Endothelial cell of umbilical vein (primary cell): ENCODE data around the gene DPY19L3. TPM values are rescaled to one million over a fixed set of nuclear protein-coding genes. Genes with fewer than 3 reads are reported as not detected.
"Not testable (repeated sequence)": the region's sequence is repeated elsewhere in the genome, so short reads cannot be mapped to it uniquely, and the experiment has no call there.

Source experiments
- BruUV-seq: library from RNA; stranded (reverse); fragments of 400-500 nt; replicated peaks from 2 replicates; lab custom pipeline; 2021; lab: Mats Ljungman, UMichigan
- CTCF ChIA-PET: fragments of 300-600, 350-600 bp; sonication (Branson Sonifier 250); formaldehyde crosslinking; loops from one replicate; lab custom pipeline; 2021; ENCODE audit warnings: antibody characterized with exemption, inconsistent platforms; lab: Charles Lee
- POLR2A ChIA-PET: fragments of 300-600, 350-600 bp; sonication (Branson Sonifier 250); formaldehyde crosslinking; loops from one replicate; lab custom pipeline; 2021; ENCODE audit warnings: antibody characterized with exemption, inconsistent platforms; lab: Charles Lee
- DNase-seq: peaks from one replicate; pipeline ENCODE4 v3.0.0-alpha.2; 2011; ENCODE audit warnings: low read depth, low spot score
- FAIRE-seq: peaks from 2 replicates; lab custom pipeline; 2011; peaks lifted over from hg19 to GRCh38; lab: Jason Lieb, UNC
- H2AFZ ChIP-seq: 2 replicates; pipeline ENCODE4 v1.6.0; 2012; ENCODE audit warnings: low read depth, low read length, control low read depth, inconsistent platforms
- H3K27ac ChIP-seq: 2 replicates; pipeline ENCODE4 v1.5.1; 2011; ENCODE audit warnings: low read depth, mild to moderate bottlenecking, control low read depth, low read length, moderate library complexity; ENCODE audit not compliant: insufficient read depth
- H3K27me3 ChIP-seq, 2 experiments: 2 replicates each; pipeline versions ENCODE4 v1.6.0 to v1.6.1; 2011; ENCODE audit warnings: low read length in 2 of 2, mixed read lengths in 1 of 2; ENCODE audit not compliant: control insufficient read depth in 2 of 2, insufficient read depth in 2 of 2
- H3K36me3 ChIP-seq, 2 experiments: 2 replicates in 1 of 2; 3 replicates in 1 of 2; pipeline ENCODE4 v1.5.1; 2011; ENCODE audit warnings: low read length in 2 of 2, mild to moderate bottlenecking in 1 of 2, moderate library complexity in 1 of 2; ENCODE audit not compliant: control insufficient read depth in 2 of 2, insufficient read depth in 2 of 2; ENCODE audit errors: extremely low read depth in 1 of 2
- H3K4me1 ChIP-seq: 3 replicates; pipeline ENCODE4 v1.5.1; 2011; ENCODE audit warnings: mild to moderate bottlenecking, low read length; ENCODE audit not compliant: control insufficient read depth, insufficient read depth; ENCODE audit errors: extremely low read depth
- H3K4me2 ChIP-seq: 2 replicates; pipeline ENCODE4 v1.6.1; 2011; ENCODE audit warnings: low read length, control low read depth, mixed read lengths; ENCODE audit not compliant: insufficient read depth
- H3K4me3 ChIP-seq, 3 experiments: fragments of 200-600 bp in 1 of 3; sonication (generic), shearing (Covaris generic) in 1 of 3; replicated peaks in 1 of 3; 2 replicates each; pipeline ENCODE4 v1.5.1; 2011 to 2016; ENCODE audit warnings: control low read depth in 3 of 3, low read length in 3 of 3, mild to moderate bottlenecking in 2 of 3, inconsistent platforms in 1 of 3, low read depth in 1 of 3, moderate library complexity in 1 of 3; ENCODE audit not compliant: insufficient read depth in 1 of 3
- H3K79me2 ChIP-seq: 2 replicates; pipeline ENCODE4 v1.6.0; 2012; ENCODE audit warnings: low read length, inconsistent platforms; ENCODE audit not compliant: control insufficient read depth, insufficient read depth
- H3K9ac ChIP-seq: replicated peaks from 2 replicates; pipeline ENCODE3; 2011; ENCODE audit warnings: low read length, control low read depth; ENCODE audit not compliant: insufficient read depth; ENCODE audit errors: extremely low read depth
- H3K9me1 ChIP-seq: replicated peaks from 3 replicates; pipeline ENCODE4 v1.6.0; 2011; ENCODE audit warnings: mild to moderate bottlenecking, low read length; ENCODE audit not compliant: control insufficient read depth, insufficient read depth; ENCODE audit errors: extremely low read depth
- H3K9me3 ChIP-seq: replicated peaks from 2 replicates; pipeline ENCODE4 v1.5.1; 2012; ENCODE audit warnings: low read length, inconsistent platforms; ENCODE audit not compliant: control insufficient read depth, insufficient read depth
- H4K20me1 ChIP-seq: replicated peaks from 2 replicates; pipeline ENCODE3; 2011; ENCODE audit warnings: mild to moderate bottlenecking, low read length; ENCODE audit not compliant: control insufficient read depth, insufficient read depth; ENCODE audit errors: extremely low read depth
- CTCF ChIP-seq, 2 donors: IDR thresholded peaks; 1 replicate in 1 of 2; 2 replicates in 1 of 2; pipeline ENCODE4 v1.5.1; 2011; ENCODE audit warnings: low read length in 2 of 2, mild to moderate bottlenecking in 2 of 2, moderate library complexity in 2 of 2, control low read depth in 1 of 2, inconsistent platforms in 1 of 2, low read depth in 1 of 2; ENCODE audit not compliant: insufficient read depth in 1 of 2; ENCODE audit errors: extremely low read depth in 1 of 2
- EZH2 ChIP-seq: IDR thresholded peaks from 2 replicates; pipeline ENCODE4 v1.6.1; 2012; ENCODE audit warnings: borderline replicate concordance, low read depth, mild to moderate bottlenecking, moderate library complexity, low read length, inconsistent platforms; ENCODE audit not compliant: severe bottlenecking
- FOS ChIP-seq: IDR thresholded peaks from 2 replicates; pipeline ENCODE4 v1.6.1; 2011; ENCODE audit warnings: mild to moderate bottlenecking, low read length, moderate library complexity, borderline replicate concordance; ENCODE audit not compliant: insufficient read depth
- GATA2 ChIP-seq: IDR thresholded peaks from 2 replicates; pipeline ENCODE4 v1.7.0; 2011; ENCODE audit warnings: low read depth, mild to moderate bottlenecking, moderate library complexity, mixed read lengths, low read length; ENCODE audit not compliant: insufficient read length, insufficient read depth
- JUN ChIP-seq: IDR thresholded peaks from 2 replicates; pipeline ENCODE4 v1.6.1; 2011; ENCODE audit warnings: borderline replicate concordance, low read depth; ENCODE audit not compliant: insufficient read length, insufficient read depth
- MAX ChIP-seq: IDR thresholded peaks from 2 replicates; pipeline ENCODE4 v1.6.1; 2011; ENCODE audit not compliant: insufficient read depth, insufficient read length
- MYC ChIP-seq: IDR thresholded peaks from one replicate; pipeline ENCODE4 v1.6.1; 2011; ENCODE audit warnings: mild to moderate bottlenecking, low read depth, low read length
- POLR2A ChIP-seq: IDR thresholded peaks from 2 replicates; pipeline ENCODE4 v1.6.1; 2012; ENCODE audit warnings: low read depth, mild to moderate bottlenecking, control low read depth, low read length
- POLR2AphosphoS5 ChIP-seq: IDR thresholded peaks from 2 replicates; pipeline ENCODE4 v1.6.1; 2012; ENCODE audit warnings: low read depth, mild to moderate bottlenecking, control low read depth, low read length, moderate library complexity; ENCODE audit not compliant: insufficient read depth
- dilution Hi-C: fragments of 300-500 bp; cut with MboI; formaldehyde crosslinking; loops from one replicate; pipeline ENCODE4 v1.15.0; 2019; ENCODE audit warnings: low sequenced_read_pairs; ENCODE audit not compliant: extremely low pct_ligation_motif_present
- intact Hi-C: fragments of 100-400 bp; cut with micrococcal nuclease; formaldehyde crosslinking; loops from one replicate; pipeline ENCODE4 v1.10.0; 2022
- polyA plus RNA-seq, 4 experiments: library from polyadenylated mRNA; depleted of rRNA in 3 of 4; stranded (reverse) in 3 of 4; unstranded in 1 of 4; fragments of >200 nt; gene quantifications; 2 replicates each; pipeline versions ENCODE4 v1.2.1 to v1.2.3, GENCODE V29; 2011 to 2012; ENCODE audit warnings: missing spikeins in 1 of 4
- total RNA-seq: library from RNA; stranded (reverse); gene quantifications from 2 replicates; pipeline ENCODE4 v1.2.3, GENCODE V29; 2021

Gene DPY19L3
- total and polyA plus RNA-seq, 2 donors (not counting 3 experiments of a cell fraction or from before 2014, with no cell fraction given): 36.1 to 39.5 TPM

GRCh38 chr19:32377088-32377487, 28.5 kb upstream of the DPY19L3 start:
- H3K27ac ChIP-seq, H4K20me1 ChIP-seq, intact Hi-C loops, FAIRE-seq, DNase-seq, H3K4me3 ChIP-seq, H3K79me2 ChIP-seq, H3K9me3 ChIP-seq, H3K9ac ChIP-seq, CTCF ChIA-PET, dilution Hi-C loops, H3K27me3 ChIP-seq, POLR2A ChIA-PET, BruUV-seq, H2AFZ ChIP-seq, H3K4me2 ChIP-seq, H3K9me1 ChIP-seq: not testable (repeated sequence)
- Histone ChIP-seq H3K4me1 (peaks cover 22% of the 10 kb centered on the region), H3K36me3 (peaks cover 0 to 13% of the 10 kb centered on the region in 2 experiments)
- peak; percentile 5 to 15 for TF ChIP-seq CTCF (IDR thresholded peaks at IDR 0.05; ENCODE audit: extremely low read depth in 1 of 2, insufficient read depth in 1 of 2, low read depth in 1 of 2, low read length in 2 of 2)

- CTCF ChIA-PET: no interaction called here
- Histone ChIP-seq H3K9me3 (no peaks in the 10 kb centered on the region), H3K9ac (no peak overlapping the region), H3K79me2 (no peaks in the 10 kb centered on the region), H3K27ac (no peak overlapping the region), H3K36me3 (peaks cover 4 to 14% of the 10 kb centered on the region in 2 experiments), H3K4me2 (no peak overlapping the region), H3K4me1 (no peaks in the 10 kb centered on the region), H2AFZ (no peak overlapping the region), H3K27me3 (no peaks in the 10 kb centered on the region), H3K9me1 (no peaks in the 10 kb centered on the region), H4K20me1 (no peaks in the 10 kb centered on the region), H3K4me3 (no peak overlapping the region)
- POLR2A ChIA-PET: no interaction called here
- DNase-seq (no peak), FAIRE-seq (no peak)
- dilution Hi-C loops (no loop called here), intact Hi-C loops (no loop called here)
- BruUV-seq: no TSS peak
- TF ChIP-seq JUN (no peak), MAX (no peak), MYC (no peak), GATA2 (no peak), POLR2A (no peak), FOS (no peak), POLR2AphosphoS5 (no peak), CTCF (IDR thresholded peaks at IDR 0.05; ENCODE audit: extremely low read depth in 1 of 2, insufficient read depth in 1 of 2, low read depth in 1 of 2, low read length in 2 of 2) (no peak), EZH2 (no peak)
Measured at GRCh38 chr19:32380269-32380668, 25.3 kb upstream of the DPY19L3 start.
